GM13976 (cell line): ENCODE data around the gene MLF2.

ENCODE experiments used
- DNase-seq: peaks from one replicate; pipeline ENCODE4 v3.0.0; 2012; ENCODE audit warnings: low spot score
- in situ Hi-C: fragments of 300-500 bp; cut with MboI; formaldehyde crosslinking; loops from one replicate; pipeline ENCODE4 v1.12.0; 2022; ENCODE audit warnings: low sequenced_read_pairs, mixed read lengths, inconsistent platforms; ENCODE audit not compliant: unreplicated experiment
- TF ChIP-seq, protein P1 (sequence below): IDR thresholded peaks from 2 replicates; pipeline ENCODE4 v1.5.1; 2012; ENCODE audit warnings: borderline replicate concordance, mild to moderate bottlenecking; ENCODE audit not compliant: insufficient read depth; ENCODE audit errors: extremely low read depth, missing control alignments, control extremely low read depth

Gene MLF2

DNA sequence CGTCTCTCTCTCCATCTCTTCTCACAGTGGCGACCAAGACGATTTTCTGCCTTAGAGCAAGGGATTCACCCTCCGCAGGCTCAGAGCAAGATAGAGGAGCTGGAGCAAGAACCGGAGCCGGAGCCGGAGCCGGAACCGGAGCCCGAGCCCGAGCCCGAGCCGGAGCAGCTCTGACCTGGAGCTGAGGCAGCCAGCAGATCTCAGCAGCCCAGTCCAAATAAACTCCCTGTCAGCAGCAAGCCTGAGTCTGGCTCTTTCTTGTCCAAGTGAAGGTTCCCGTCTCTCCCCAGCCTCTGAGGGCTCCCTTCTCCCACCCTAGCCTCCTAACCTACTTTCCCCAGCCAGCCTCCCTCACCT is 25.3 kb upstream of the MLF2 start:
- DNase-seq: no peak

DNA sequence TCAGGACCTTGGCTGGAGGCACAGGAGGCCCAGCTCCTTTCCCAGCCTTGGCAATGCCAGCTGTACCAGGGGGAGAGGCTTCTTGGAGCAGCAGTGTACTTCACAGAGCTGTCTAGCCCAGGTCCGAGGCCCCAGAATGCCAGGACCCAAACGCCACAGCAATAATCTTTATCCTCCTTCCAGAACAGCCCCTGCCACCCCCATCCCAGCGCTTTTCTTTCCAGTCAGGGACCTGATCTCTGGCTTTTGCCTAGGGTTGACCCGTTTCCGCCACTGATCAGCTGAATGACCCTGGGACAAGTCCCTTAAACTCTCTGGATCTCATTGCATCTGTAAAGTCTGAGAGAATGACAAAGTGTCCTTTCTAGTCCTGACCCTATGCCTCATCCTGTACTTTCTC is 24.4 kb upstream of the MLF2 start:
- TF ChIP-seq, protein P1, sequence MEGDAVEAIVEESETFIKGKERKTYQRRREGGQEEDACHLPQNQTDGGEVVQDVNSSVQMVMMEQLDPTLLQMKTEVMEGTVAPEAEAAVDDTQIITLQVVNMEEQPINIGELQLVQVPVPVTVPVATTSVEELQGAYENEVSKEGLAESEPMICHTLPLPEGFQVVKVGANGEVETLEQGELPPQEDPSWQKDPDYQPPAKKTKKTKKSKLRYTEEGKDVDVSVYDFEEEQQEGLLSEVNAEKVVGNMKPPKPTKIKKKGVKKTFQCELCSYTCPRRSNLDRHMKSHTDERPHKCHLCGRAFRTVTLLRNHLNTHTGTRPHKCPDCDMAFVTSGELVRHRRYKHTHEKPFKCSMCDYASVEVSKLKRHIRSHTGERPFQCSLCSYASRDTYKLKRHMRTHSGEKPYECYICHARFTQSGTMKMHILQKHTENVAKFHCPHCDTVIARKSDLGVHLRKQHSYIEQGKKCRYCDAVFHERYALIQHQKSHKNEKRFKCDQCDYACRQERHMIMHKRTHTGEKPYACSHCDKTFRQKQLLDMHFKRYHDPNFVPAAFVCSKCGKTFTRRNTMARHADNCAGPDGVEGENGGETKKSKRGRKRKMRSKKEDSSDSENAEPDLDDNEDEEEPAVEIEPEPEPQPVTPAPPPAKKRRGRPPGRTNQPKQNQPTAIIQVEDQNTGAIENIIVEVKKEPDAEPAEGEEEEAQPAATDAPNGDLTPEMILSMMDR: no peak
- in situ Hi-C loops: no loop called here
- DNase-seq: no peak

More for the DNA sequence above, 25.3 kb upstream of the MLF2 start:
- in situ Hi-C loops: no loop called here
- TF ChIP-seq, protein P1: no peak

DNA sequence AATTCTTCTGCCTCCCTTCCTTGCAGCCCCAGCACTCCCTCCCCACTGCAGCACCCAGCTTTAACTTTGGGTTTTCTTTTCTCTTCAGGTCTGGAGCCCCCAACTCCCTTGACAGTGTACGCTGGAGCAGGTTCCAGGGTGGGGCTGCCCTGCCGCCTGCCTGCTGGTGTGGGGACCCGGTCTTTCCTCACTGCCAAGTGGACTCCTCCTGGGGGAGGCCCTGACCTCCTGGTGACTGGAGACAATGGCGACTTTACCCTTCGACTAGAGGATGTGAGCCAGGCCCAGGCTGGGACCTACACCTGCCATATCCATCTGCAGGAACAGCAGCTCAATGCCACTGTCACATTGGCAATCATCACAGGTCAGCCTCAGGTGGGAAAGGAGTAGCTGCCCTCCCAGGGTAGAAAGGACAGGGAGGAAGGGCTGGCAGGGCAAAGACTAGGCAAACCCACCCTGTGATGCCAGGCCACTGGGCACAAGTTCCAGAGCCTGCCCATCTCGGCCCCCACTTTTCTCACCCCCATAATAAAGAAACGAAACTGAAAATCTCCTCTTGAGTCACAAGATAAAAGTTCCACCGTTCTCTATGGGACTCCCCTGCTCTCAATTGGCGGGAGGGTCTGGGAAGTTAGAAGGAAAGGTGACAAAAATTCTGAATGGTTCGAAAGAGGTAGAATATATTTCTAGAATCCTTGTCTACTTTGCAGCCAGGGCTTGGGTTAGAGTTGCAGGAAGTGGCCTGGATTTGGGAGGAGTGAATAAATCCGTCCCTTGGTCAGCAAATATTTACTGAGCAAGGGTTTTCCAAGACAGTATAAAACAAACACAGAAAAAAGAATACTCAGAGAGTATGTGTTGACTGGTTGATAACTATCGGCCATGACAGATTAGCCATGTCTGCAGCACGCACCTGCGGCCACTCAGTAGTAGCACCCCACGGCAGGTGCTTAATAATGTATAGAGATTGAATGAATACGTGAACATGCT is 22.5 kb upstream of the MLF2 start:
- TF ChIP-seq, protein P1: no peak
- in situ Hi-C loops: no loop called here
- DNase-seq: no peak

DNA sequence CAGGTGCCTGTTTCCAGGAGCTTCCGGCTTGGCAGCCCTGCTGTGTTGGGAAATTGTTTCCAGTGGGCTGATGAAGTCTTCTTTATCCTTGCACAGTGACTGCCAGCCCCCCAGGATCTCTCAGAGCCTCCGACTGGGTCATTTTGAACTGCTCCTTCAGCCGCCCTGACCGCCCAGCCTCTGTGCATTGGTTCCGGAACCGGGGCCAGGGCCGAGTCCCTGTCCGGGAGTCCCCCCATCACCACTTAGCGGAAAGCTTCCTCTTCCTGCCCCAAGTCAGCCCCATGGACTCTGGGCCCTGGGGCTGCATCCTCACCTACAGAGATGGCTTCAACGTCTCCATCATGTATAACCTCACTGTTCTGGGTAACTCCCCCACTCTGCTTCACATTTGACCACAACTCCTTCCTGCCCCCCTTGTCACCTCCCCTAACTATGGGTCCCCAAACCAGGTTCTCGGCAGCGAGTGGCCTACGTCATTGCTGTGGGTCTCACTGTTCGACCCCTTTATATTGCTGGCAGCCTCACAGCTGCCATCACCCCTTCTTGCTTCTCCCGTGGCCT is 21.6 kb upstream of the MLF2 start:
- no peak for DNase-seq
- in situ Hi-C loops: no loop called here
- TF ChIP-seq, protein P1: no peak

DNA sequence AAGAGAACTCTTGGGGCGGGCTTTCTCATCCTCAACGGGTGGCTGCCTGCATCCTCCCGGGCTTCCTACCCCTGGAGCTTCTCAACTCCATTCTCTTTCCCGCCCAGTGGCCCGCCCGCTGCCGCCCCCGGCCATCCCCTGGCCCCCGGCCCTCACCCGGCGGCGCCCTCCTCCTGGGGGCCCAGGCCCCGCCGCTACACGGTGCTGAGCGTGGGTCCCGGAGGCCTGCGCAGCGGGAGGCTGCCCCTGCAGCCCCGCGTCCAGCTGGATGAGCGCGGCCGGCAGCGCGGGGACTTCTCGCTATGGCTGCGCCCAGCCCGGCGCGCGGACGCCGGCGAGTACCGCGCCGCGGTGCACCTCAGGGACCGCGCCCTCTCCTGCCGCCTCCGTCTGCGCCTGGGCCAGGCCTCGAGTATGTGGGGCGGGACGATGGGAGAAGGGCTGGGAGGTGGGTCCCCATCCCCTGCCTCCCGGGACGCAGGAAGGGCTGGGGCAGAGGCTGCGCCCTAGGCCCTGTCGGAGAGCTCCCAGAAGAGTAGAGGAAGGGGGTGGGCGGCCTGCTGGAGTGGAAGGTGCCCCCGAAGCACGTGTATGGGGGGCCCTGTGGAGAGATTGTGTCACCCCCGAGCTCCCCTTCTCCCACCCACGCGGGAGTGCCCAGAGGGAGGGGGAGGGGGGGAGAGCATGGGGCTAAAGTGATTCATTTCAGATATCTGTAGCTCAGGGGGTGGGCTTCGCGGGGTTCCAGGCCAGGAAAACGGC is 20.8 kb upstream of the MLF2 start:
- TF ChIP-seq, protein P1: no peak
- in situ Hi-C loops: no loop called here
- no peak for DNase-seq
